GM19438 (cell line): ENCODE data around the gene ELOVL7.
"Not testable (repeated sequence)": the region's sequence is repeated elsewhere in the genome, so short reads cannot be mapped to it uniquely, and the experiment has no call there.

Experiments used
- ATAC-seq: cut with Tn5 transposase; IDR thresholded peaks from one replicate; pipeline ENCODE4 v1.9.1; 2021; ENCODE audit warnings: low read depth; ENCODE audit not compliant: unreplicated experiment

Gene ELOVL7

DNA sequence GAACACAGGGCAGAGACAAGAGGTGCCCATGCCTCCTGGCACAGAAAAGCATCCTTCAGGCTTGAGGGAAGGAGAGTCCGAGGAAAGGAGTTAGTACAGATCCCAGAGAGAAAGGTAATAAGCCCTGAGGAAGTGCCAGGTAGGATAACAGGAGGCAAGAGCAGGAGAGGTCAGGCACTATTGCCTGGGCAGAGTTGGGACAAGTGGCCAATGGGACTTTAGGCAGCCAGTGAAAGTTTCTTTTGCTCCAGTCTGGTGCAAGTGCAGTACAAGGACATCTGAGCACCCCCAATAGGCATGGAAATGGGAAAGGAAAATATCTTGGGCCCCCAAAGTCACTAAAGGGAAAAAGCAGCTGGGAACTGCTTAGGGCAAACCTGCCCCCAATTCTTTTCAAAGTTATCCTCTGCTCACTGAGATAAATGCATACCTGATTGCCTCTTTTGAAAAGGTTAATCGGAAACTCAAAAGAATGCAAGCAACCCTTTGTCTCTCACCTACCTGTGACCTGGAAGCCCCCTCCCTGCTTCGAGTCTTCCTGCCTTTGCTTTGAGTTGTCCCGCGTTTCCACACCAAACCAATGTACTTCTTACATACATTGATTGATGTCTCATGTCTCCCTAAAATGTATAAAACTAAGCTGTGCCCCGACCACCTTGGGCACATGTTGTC lies 46.5 kb downstream of the ELOVL7 start:
- ATAC-seq: no peak

DNA sequence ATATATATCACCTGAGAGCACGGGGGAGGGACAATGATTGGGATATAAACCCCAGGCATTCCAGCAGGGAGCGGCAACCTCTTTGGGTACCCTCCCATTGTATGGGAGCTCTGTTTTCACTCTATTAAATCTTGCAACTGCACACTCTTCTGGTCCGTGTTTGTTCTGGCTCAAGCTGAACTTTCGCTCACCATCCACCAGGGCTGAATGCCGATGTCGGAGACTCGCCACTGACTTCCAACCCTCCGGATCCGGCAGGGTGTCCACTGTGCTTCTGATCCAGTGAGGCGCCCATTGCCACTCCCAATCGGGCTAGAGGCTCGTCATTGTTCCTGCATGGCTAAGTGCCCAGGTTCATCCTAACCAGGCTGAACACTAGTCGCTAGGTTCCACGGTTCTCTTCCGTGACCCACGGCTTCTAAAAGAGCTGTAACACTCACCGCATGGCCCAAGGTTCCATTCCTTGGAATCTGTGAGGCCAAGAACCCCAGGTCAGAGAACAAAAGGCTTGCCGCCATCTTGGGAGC lies 48.6 kb downstream of the ELOVL7 start:
- ATAC-seq: not testable (repeated sequence)

DNA sequence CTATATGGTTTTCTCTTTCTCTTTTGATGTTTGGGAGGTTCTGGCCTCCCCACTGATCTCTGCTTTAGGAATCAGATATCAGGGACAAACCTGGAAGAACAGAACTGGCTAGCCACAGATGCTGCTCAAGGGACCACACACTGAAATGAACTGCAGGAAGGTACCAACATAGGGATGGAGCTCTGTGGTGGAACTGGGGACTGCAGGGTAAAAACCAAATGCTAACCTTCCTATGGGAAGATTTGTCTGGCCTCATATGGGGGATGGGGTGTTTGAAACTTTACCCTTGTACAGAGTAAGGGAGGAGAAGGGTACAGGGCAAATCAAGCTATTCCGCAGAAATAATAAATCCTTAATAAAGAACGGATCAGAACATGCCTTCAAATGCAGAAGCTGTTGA lies 49.4 kb downstream of the ELOVL7 start:
- ATAC-seq: no peak

DNA sequence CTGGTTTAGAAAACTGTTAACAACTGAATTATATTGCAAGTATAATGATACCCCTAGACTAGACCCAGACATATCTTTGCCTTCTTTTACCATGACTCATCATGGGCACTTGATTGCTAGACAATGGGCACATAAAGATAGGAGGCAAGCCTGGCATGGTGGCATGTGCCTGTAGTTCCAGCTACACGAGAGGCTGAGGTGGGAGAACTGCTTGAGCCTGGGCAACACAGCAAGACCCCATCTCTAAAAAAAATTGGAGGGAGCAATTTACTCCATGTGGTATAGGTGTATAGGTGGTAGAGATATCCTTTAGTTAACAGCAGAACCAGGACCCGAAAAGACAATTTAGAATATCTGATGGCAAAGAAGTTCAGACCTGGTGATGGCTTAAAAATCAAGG lies 51.6 kb downstream of the ELOVL7 start:
- no peak for ATAC-seq

DNA sequence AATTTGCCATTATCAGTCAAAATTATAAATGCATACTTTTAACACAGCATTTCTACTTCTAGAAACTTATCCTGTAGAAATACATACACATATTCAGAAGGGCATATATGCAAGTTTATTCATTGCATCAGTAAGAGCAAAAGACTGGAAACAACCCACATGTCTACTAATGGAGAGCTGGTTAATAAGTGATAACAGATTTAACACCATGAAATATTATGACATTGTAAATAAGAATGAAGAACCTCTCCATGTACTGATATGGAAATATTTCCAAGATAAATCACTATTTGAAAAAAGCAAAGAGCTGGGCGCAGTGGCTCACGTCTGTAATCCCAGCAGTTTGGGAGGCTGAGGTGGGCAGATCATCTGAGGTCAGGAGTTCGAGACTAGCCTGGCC lies 54.5 kb downstream of the ELOVL7 start:
- no peak for ATAC-seq

DNA sequence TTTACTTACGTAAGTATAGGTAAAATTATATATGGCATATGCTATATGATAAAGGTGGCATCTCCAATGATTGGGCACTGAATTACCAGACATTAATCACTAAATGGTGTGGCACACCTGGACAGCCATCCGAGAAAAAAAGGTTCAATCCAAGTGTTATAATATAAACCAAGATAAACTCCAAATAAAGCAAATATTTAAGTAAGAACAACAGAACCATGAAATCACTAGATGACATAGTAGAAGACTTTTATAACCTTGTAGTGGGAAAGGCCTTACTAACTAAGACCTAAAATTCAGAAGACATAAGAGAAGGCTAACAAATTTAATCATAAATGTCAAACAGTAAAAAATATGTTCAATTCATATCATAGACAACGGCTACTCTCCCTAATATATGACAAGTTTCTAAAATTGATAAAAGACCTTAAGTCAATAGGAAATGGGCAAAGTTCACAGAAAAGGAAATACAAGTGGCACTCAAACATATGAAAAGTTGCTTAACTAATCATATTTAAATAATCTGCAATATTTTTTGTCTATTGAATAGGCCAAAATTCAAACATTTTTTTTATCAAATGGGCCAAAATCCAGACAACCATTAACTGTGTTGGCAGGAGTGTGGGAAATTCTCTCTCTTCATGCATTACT lies 55.1 kb downstream of the ELOVL7 start:
- no peak for ATAC-seq

DNA sequence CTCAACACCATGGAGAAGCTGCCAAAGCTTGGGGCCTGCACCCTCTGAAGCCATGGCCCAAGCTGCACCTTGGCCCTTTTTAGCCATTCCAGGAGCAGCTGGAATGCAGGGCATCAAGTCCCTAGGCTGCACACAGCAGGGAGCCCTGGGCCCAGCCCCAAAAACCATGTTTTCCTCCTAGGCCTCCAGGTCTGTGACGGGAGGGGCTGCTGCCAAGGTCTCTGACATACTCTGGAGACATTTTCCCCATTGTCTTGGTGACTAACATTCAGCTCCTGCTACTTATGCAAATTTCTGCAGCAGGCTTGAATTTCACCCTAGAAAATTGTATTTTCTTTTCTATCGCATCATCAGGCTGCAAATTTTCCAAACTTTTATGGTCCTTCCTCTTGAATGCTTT lies 64.6 kb downstream of the ELOVL7 start:
- no peak for ATAC-seq

DNA sequence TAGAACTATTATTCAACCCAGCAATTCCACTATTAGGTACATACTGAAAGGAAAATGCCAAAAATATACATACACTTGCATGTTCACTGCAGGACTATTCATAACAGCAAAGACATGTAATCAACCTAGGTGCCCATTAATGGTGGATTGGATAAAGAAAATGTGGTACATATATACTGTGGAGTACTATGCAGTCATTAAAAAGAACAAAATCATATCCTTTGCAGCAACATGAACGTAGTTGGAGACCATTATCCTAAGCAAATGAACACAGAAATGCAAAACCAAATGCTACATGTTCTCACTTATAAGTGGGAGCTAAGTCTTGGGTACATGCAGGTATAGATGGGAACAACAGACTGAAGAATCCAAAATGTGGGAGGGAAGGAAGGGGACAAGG lies 67.7 kb downstream of the ELOVL7 start:
- no peak for ATAC-seq

DNA sequence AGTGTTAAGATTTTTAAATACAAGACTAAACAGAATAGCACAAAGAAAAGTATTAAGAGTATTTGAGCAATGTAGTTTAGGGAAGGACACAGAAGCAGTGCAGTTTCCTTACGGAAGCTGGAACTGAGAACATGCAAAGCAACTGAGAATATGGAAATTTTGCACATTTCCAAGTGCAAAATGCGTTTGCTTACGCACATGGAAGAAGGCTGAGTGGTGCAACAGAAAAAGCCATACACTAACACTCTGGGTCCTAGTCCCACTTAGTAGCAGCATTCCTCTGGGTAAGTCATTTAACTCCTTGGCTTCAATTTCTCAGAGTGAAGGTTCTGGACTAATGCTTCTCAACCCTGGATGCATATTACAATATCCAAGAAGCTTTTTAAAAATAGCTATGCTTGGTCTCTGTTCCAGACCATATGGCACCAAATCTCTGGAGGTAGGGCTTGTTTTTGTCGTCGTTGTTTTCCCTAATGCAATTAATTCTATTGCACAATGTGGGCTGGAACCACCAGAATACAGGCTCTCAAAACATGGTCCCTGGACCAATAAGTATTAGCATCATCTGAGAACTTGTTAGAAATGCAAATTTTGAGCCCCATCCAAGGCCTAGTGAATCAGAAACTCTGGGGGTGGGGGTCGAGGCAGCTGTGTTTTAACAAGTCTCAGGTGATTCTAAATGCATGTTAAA lies 78.9 kb downstream of the ELOVL7 start:
- ATAC-seq: no peak

DNA sequence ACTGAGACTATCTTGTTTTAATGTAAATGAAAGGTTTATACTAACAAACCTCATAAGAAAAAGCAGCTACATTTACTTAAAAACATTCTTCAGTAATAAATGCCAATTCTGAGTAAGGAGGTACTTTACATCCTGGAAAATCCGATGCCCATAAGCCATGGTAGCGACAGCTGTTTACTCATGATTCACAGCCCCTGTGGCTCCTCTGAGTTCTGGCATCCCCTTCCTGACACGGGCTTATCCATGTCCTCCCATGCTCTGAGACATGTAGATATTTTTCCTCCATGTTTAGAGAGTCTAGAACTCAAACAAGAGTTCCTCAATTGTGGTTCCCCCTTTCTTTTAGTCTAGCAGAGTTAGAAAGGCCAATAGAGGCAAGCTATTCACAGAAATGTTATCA lies 81.0 kb downstream of the ELOVL7 start:
- no peak for ATAC-seq

DNA sequence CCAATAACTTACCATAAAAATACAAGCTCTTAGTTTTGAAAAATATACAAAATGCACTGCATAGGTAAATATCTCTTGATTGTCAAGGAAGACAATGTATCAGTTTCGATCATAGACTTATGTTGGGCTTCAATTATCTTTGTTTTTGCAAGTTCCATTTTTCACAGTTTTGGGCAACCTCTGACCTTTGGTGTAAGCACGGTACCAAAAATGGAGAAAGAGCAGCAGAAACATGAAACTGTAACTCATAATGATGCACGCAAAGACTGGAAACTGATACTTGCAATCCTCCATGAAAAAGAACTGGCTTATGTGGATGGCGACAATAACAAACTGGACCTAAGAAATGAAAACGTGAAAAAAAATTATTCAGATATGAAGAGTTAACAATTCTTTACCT lies 89.6 kb downstream of the ELOVL7 start:
- ATAC-seq: no peak

DNA sequence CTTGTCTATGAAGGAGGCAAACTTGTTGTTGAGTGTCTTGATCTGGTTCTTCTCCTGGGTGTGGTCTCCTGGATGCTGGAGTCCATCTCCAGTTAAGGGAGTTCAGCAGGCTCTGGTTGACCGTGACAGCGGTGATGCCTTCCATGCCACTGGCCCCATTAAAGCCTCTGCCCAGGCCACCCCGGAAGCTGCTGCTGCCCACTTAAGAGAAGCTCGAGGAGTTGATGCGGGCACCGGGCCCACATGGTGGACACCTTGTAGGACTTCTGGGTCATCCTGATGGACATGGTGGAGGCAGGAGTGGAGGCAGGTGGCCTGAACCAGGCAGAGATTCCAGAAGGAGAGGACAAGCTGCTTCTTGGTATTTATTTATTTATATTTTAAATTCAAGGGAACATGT lies 99.4 kb downstream of the ELOVL7 start:
- ATAC-seq: no peak

DNA sequence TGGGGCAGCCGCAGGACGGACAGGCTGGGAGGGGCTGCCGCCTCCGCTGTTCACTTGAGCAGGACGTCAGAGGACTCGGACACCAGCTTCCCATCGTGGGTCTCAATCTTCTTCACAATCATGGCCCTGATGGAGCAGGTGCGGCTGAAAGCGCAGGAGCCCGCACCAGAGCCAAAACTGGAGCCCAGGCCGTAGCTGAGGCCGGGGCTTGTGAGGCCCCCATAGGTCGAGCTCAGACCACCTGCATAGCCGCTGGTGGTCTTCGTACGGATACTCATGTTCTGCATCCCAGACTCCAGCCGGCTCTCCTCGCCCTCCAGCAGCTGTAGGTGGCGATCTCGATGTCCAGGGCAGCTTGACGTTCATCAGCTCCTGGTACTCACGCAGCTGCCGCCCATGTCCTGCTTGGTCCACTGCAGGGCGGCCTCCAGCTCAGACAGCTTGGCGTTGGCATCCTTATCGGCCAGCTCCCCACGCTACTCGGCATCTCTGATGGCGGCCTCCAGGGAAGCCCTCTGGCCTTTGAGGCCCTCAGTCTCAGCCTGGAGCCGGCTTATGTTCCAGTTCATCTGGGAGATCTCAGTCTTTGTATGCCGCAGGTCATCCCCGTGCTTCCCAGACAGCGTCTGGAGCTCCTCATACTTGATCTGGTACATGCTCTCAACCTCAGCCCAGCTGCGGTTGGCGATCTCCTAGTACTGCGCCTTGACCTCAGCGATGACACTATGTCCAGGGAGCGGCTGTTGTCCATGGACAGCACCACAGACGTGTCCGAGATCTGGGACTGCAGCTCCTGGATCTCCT lies 100.4 kb downstream of the ELOVL7 start:
- ATAC-seq: no peak

DNA sequence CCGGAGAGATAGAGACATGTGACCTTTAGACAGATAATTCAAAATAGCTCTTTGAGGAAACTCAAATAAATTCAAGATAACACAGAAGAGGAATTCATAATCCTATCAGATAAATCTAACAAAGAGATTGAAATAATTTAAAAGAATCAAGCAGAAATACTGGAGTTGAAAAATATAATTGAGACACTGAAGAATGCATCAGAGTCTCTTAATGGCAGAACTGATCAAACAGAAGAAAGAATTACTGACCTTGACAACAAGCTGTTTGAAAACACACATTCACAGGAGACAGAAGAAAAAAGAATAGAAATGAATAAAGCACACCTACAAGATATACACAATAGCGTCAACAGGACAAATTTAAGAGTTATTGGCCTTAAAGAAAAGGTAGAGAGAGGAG lies 103.7 kb downstream of the ELOVL7 start:
- no peak for ATAC-seq

DNA sequence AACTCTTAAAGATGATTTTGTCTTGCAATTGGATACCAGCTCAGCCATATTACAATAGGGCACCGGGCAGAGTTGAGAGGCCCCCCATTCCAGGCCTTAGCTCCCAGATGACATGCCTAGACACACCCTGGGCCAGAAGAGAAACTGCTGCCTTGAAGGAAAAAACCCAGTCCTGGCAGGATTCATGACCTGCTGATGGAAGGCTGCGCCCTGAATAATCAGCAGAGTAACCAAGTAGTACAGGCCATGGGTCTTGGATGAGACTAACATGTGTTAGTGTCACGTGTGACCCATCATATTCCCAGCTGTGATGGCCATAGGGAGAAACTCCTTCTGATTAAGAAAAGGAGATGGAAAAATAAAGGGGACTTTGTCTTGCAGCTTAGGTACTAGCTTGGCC lies 105.1 kb downstream of the ELOVL7 start:
- ATAC-seq: no peak

DNA sequence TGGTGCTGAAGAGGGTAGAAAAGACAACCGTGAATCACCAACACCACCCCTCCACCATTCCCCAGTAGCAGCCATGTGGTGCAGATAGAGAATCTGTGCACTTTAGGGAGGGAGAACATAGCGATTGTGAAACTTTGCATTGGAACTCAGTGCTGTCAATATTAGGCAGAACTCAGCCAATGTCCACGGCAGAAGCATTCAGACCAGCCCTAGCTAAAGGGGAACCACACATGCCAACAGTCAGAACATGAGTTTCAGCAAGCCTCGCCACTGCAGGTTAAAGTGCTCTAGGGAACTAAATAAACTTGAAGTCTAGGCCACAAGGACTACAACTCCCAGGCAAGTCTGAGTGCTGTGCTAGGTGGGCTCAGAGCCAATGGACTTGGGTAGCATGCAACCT lies 105.6 kb downstream of the ELOVL7 start:
- ATAC-seq: no peak

DNA sequence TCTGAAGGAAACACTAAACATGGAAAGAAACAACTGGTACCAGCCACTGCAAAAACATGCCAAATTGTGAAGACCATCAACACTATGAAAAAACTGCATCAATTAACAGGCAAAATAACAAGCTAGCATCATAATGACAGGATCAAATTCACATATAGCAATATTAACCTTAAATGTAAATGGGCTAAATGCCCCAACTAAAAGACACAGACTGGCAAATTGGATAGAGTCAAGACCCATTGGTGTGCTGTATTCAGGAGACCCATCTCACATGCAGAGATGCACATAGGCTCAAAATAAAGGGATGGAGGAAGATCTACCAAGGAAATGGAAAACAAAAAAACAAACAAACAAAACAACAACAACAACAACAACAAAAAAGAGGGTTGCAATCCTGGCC lies 113.2 kb downstream of the ELOVL7 start:
- ATAC-seq: not testable (repeated sequence)

DNA sequence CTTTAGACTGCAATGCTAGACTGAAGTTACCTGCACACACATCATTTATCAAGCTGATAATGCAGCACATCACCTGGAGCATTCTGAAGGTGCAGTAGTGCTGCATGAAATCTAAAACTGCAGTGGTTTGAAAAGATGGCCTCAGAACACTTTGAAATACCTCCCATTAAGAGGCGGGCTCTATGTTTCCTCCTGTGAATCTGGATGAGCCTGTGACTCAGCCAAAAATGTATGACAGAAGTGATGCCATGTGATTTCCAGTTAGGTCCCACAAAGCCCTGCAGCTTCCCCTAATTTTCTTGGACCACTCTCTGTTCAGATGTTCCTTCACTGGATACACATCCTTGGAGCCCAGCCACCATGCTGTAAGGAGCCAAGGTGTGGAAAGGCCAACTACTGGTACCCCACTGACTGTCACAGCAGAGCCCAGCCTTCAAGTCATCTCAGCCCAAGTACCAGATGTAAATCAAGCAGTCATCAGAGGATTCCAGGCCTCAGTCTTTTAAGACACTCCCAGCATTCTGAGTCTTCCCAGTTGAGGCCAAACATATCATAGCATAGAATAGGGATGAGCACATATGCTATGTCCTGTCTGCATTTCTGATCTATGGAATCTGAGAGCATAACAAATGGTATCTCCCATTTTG lies 116.9 kb downstream of the ELOVL7 start:
- no peak for ATAC-seq

DNA sequence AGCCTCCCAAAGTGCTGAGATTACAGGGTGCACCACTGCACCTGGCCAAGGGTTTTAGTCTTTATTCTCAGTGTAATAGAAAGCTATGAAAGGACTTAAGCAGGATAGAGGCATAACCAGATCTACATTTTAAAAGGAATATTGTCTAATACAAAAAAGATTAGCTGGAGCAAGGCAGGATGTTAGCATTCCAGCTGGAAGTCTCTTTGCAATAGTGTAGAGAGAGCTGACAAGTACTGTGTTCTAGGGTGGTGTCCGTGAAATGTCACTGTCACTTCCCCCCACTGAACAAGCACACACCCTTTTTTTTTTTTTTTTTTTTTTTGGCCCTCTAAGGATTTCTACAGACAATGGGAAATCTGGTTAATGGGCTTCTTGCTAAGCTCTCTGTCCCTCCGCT lies 119.9 kb downstream of the ELOVL7 start:
- ATAC-seq: no peak

DNA sequence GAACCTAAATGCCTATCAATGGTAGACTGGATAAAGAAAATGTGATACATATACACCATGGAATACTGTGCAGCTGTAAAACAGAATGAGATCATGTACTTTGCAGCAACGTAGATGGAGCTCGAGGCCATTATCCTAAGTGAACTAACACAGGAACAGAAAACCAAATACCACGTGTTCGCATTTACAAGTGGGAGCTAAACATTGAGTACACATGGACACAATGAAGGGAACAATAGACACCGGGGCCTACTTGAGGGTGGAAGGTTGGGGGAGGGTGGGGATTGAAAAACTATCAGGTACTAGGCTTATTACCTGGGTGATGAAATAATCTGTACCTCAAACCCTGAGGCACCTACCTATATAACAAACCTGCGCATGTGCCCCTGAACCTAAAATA lies 121.7 kb downstream of the ELOVL7 start:
- ATAC-seq: no peak

DNA sequence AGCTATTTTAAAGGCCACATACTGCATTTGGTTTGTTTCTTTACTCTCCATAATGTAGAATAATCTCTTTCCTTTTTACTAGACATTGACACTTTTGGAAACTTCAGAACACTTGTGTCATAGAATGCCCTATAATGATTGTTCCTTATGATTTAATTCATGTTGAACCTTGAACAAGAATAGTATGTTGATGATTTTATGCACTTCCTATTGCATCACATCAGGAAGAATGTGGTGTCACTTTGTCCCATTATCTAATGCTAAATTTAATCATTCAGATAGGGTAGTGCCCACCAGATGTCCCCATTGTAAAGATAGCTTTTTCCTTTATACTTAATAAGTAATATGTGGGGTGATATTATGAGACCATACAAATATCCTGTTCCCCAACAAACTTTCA lies 124.7 kb downstream of the ELOVL7 start:
- no peak for ATAC-seq
